ENCODE measurements around the gene SLC2A8.

The SLC2A8 gene

DNA sequence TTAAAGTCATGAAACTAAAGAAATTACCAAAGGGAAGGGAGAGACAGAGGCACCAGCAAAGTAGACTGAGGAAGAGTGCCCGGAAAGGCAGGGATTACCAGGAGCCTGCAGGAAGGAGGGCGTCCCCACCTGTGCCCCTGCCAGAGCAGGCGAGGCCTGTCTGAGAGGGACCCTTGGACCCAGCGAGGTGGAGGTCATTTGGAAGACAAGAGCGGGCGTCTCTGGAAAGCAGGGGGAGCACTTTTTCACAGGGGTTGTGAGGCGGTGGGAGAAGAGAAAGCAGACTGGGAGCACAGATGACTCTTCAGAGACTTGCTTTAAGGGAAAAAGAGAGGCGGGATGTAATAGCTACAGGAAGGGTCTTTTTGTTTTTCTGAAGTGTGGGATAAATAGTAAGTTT, 27.5 kb upstream of the SLC2A8 start:
- no peak overlapping the region for H3K4me2 ChIP-seq (ENCODE audit: low read depth, low read length)
- DNase-seq: no peak

DNA sequence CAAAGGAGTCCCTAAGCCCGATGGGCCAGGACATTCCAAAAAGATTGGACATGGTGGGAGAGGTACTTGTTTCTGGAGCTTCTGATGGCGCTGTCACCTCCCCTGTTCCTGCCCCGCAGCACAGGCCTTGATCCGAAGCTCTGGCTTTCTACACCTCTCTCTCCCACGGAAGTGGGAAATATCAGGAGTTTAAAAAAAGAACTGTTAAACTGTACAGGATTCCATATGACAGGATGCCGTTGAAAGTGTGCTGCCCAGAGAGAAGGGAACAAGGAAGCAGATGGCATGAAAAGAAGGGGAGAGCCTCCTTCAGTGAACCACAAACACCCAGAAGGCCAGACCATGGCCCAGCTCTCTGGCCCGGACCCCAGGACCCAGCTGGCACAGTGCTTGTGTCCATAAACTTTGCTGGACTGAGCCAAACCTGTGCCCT, 26.8 kb upstream of the SLC2A8 start:
- DNase-seq: no peak
- Histone ChIP-seq H3F3A (ENCODE audit: insufficient read depth, low read length) (no peaks in the 10 kb centered on the region), H3K36me3 (replicated peaks; ENCODE audit: insufficient read depth, low read length) (no peaks in the 10 kb centered on the region), H4K20me1 (ENCODE audit: insufficient read depth, low read length) (no peaks in the 10 kb centered on the region), H2AFZ (ENCODE audit: low read length) (no peak overlapping the region), H3K27ac (ENCODE audit: low read length) (no peak overlapping the region), H3K79me2 (ENCODE audit: low read length) (no peaks in the 10 kb centered on the region), H3K9ac (ENCODE audit: low read length) (no peak overlapping the region), H3K27me3 (replicated peaks; ENCODE audit: insufficient read depth, low read length) (no peaks in the 10 kb centered on the region), H3K4me3 (ENCODE audit: low read length) (no peak overlapping the region), H3K9me3 (replicated peaks; ENCODE audit: insufficient read depth, low read length) (no peaks in the 10 kb centered on the region), H3K9me2 (replicated peaks; ENCODE audit: insufficient read depth, low read length) (no peaks in the 10 kb centered on the region), H3K4me1 (ENCODE audit: low read length) (no peaks in the 10 kb centered on the region), H3K4me2 (ENCODE audit: low read depth, low read length) (no peak overlapping the region)
- TF ChIP-seq EZH2phosphoT487 (IDR thresholded peaks at IDR 0.05; ENCODE audit: low read length) (no peak), EZH2 (optimal IDR thresholded peaks at IDR 0.05; ENCODE audit: low read depth, low read length) (no peak)
- TF ChIP-seq, protein P1, sequence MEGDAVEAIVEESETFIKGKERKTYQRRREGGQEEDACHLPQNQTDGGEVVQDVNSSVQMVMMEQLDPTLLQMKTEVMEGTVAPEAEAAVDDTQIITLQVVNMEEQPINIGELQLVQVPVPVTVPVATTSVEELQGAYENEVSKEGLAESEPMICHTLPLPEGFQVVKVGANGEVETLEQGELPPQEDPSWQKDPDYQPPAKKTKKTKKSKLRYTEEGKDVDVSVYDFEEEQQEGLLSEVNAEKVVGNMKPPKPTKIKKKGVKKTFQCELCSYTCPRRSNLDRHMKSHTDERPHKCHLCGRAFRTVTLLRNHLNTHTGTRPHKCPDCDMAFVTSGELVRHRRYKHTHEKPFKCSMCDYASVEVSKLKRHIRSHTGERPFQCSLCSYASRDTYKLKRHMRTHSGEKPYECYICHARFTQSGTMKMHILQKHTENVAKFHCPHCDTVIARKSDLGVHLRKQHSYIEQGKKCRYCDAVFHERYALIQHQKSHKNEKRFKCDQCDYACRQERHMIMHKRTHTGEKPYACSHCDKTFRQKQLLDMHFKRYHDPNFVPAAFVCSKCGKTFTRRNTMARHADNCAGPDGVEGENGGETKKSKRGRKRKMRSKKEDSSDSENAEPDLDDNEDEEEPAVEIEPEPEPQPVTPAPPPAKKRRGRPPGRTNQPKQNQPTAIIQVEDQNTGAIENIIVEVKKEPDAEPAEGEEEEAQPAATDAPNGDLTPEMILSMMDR (IDR thresholded peaks at IDR 0.05; ENCODE audit: low read length): no peak

More for the DNA sequence above, 27.5 kb upstream of the SLC2A8 start:
- no peaks in the 10 kb centered on the region for H3K4me1 ChIP-seq (ENCODE audit: low read length)
- H4K20me1 ChIP-seq (ENCODE audit: insufficient read depth, low read length): no peaks in the 10 kb centered on the region
- no peaks in the 10 kb centered on the region for H3F3A ChIP-seq (ENCODE audit: insufficient read depth, low read length)
- no peak overlapping the region for H3K4me3 ChIP-seq (ENCODE audit: low read length)
- H3K9me3 ChIP-seq (replicated peaks; ENCODE audit: insufficient read depth, low read length): no peaks in the 10 kb centered on the region
- H2AFZ ChIP-seq (ENCODE audit: low read length): no peak overlapping the region
- H3K27me3 ChIP-seq (replicated peaks; ENCODE audit: insufficient read depth, low read length): no peaks in the 10 kb centered on the region
- no peaks in the 10 kb centered on the region for H3K79me2 ChIP-seq (ENCODE audit: low read length)
- no peak overlapping the region for H3K9ac ChIP-seq (ENCODE audit: low read length)
- H3K36me3 ChIP-seq (replicated peaks; ENCODE audit: insufficient read depth, low read length): no peaks in the 10 kb centered on the region
- TF ChIP-seq EZH2 (optimal IDR thresholded peaks at IDR 0.05; ENCODE audit: low read depth, low read length): no peak
- TF ChIP-seq, protein P1 (IDR thresholded peaks at IDR 0.05; ENCODE audit: low read length): no peak
- TF ChIP-seq EZH2phosphoT487 (IDR thresholded peaks at IDR 0.05; ENCODE audit: low read length): no peak
- no peaks in the 10 kb centered on the region for H3K9me2 ChIP-seq (replicated peaks; ENCODE audit: insufficient read depth, low read length)
- H3K27ac ChIP-seq (ENCODE audit: low read length): no peak overlapping the region

DNA sequence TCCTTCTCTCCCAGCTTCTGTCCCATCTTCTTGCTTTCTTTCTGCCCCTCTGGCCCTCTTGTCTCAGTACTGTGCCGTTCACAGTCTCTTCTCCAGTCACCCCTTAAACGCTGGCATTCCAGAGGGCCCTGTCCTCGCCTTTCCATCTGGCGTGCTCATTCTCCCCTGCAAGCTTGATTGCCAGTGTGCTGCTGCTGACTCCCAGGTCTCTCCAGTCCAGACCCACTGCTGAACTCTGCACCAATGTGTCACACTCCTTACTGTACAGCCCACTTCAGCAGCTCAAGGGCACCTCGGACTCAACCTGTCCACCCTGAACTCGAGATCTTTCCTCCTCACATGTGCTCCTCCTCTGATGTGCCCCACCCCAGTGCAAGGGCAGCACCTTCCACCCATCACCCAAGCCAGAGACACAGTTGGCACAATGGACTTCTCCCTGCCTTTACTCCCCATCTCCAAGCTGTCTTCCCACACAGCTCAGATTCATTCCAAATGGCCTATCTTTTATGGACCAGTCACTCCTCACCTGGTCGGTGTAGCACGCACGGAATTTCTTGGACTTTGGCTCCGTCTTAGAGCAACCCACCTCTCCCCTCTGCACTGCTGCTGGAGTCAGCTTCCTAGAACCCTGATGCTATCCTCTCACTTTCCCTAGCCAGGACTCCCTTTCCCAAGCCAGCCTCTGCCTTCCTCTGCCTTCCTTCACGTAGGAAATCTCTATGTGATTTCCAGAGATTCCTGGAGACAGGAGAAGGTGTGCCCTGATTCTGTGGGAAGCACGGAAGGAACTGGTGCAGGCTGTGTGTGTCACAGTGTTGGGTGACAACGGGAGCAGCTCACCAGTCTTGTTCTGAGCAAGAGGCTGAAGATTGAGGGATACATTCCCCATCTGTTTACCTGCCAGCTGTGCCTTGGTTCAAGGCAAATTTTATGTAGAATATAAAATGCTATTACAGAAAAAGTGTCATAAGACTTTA, 26.0 kb upstream of the SLC2A8 start:
- H2AFZ ChIP-seq (ENCODE audit: low read length): no peak overlapping the region

More for the DNA sequence above, 26.0 kb upstream of the SLC2A8 start:
- Histone ChIP-seq H3F3A (ENCODE audit: insufficient read depth, low read length) (no peaks in the 10 kb centered on the region), H3K9me2 (replicated peaks; ENCODE audit: insufficient read depth, low read length) (no peaks in the 10 kb centered on the region), H3K9ac (ENCODE audit: low read length) (no peak overlapping the region), H3K36me3 (replicated peaks; ENCODE audit: insufficient read depth, low read length) (no peaks in the 10 kb centered on the region), H3K27me3 (replicated peaks; ENCODE audit: insufficient read depth, low read length) (no peaks in the 10 kb centered on the region), H3K27ac (ENCODE audit: low read length) (no peak overlapping the region), H3K4me2 (ENCODE audit: low read depth, low read length) (no peak overlapping the region), H3K4me1 (ENCODE audit: low read length) (no peaks in the 10 kb centered on the region), H3K9me3 (replicated peaks; ENCODE audit: insufficient read depth, low read length) (no peaks in the 10 kb centered on the region), H3K4me3 (ENCODE audit: low read length) (no peak overlapping the region), H4K20me1 (ENCODE audit: insufficient read depth, low read length) (no peaks in the 10 kb centered on the region), H3K79me2 (ENCODE audit: low read length) (no peaks in the 10 kb centered on the region)
- TF ChIP-seq EZH2phosphoT487 (IDR thresholded peaks at IDR 0.05; ENCODE audit: low read length) (no peak), EZH2 (optimal IDR thresholded peaks at IDR 0.05; ENCODE audit: low read depth, low read length) (no peak)
- TF ChIP-seq, protein P1 (IDR thresholded peaks at IDR 0.05; ENCODE audit: low read length): no peak
- no peak for DNase-seq

All from MM.1S (cell line).